Right atrium auricular region (tissue), 2 donors: ENCODE measurements around the gene CBLIF. TPM values are rescaled to one million over a fixed set of nuclear protein-coding genes. Genes with fewer than 3 reads are reported as not detected.
"Not testable (repeated sequence)": the region's sequence is repeated elsewhere in the genome, so short reads cannot be mapped to it uniquely, and the experiment has no call there.

Source experiments
- DNase-seq: peaks from one replicate; pipeline ENCODE4 v3.0.0-alpha.2; 2019; ENCODE audit warnings: low spot score
- H3K27ac ChIP-seq, 2 donors: fragments of 200-600 bp; sonication (generic); 1 replicate in 1 of 2; 2 replicates in 1 of 2; pipeline ENCODE4 v1.5.1; 2016 to 2019
- H3K27me3 ChIP-seq, 2 donors: fragments of 200-600 bp; sonication (generic); one replicate each; pipeline versions ENCODE4 v1.5.1 to v1.6.0; 2017 to 2019
- H3K36me3 ChIP-seq: fragments of 200-600 bp; sonication (generic); one replicate; pipeline ENCODE4 v1.5.1; 2016
- H3K4me1 ChIP-seq, 2 donors: fragments of 200-600 bp; sonication (generic); one replicate each; pipeline versions ENCODE4 v1.5.1 to v1.6.0; 2017 to 2019
- H3K4me3 ChIP-seq, 2 donors: fragments of 200-600 bp; sonication (generic); 1 replicate in 1 of 2; 2 replicates in 1 of 2; pipeline ENCODE4 v1.5.1; 2017 to 2019; ENCODE audit warnings: mild to moderate bottlenecking in 1 of 2, moderate library complexity in 1 of 2
- H3K9me3 ChIP-seq, 2 donors: fragments of 200-600 bp; sonication (generic); one replicate each; pipeline ENCODE4 v1.5.1; 2019
- total RNA-seq, 2 donors: library from RNA; depleted of rRNA; stranded (reverse); fragments of >200 nt; gene quantifications; one replicate each; pipeline ENCODE4 v1.1.0, GENCODE V29; 2016
- TF ChIP-seq, protein P1 (sequence below), 2 donors: fragments of 200-600 bp; sonication (generic); IDR thresholded peaks; one replicate each; pipeline ENCODE4 v1.5.1; 2019; ENCODE audit warnings: antibody characterized with exemption in 2 of 2

The CBLIF gene
- total RNA-seq, 2 donors from 2014 or later: not detected

DNA sequence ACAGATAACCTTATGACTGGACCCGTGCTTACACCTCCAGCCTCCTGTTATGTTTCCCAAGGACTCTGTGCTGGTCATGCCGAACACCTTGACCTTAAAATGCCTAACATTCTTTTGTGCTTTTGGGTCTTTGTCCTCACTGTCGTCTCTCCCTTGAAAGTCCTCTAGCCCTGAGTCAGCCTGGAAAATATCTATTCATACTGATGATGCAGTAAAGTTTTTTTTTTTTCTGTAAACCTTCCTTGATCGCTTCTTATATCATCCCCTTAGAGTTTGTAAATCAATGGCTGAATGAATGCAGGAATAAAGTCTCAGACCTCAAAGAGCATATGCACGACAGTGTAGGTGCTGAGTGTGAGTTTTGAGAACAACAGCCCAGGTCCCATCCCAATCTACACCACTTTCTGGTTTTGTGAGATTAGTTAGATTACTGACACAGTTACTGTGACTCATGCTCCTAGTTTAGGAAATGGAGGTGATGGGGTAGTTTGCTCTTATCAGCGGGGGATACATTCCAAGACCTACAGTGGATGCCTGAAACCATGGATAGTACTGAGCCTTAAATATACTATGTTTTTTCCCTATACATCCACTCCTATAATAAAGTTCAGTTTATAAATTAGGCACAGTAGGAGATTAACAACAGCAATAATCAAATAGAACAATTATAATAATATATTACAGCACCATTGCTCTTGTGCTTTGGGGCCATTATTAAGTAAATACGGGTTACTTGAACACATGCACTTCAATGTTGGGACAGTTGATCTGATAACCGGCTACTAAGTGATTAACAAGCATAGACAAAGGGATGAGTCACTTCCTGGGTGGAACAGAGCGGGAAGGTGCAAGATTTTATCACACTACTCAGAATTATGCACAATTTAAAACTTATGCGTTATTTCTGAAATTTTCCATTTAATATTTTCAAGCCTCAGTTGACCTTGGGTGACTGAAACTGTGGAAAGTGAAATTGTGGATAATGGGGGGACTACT lies 12.4 kb upstream of the CBLIF start:
- H3K4me3 ChIP-seq: no peak overlapping the region
- TF ChIP-seq, protein P1, sequence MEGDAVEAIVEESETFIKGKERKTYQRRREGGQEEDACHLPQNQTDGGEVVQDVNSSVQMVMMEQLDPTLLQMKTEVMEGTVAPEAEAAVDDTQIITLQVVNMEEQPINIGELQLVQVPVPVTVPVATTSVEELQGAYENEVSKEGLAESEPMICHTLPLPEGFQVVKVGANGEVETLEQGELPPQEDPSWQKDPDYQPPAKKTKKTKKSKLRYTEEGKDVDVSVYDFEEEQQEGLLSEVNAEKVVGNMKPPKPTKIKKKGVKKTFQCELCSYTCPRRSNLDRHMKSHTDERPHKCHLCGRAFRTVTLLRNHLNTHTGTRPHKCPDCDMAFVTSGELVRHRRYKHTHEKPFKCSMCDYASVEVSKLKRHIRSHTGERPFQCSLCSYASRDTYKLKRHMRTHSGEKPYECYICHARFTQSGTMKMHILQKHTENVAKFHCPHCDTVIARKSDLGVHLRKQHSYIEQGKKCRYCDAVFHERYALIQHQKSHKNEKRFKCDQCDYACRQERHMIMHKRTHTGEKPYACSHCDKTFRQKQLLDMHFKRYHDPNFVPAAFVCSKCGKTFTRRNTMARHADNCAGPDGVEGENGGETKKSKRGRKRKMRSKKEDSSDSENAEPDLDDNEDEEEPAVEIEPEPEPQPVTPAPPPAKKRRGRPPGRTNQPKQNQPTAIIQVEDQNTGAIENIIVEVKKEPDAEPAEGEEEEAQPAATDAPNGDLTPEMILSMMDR (IDR thresholded peaks at IDR 0.05): no peak
- no peaks in the 10 kb centered on the region for H3K4me1 ChIP-seq
- no peaks in the 10 kb centered on the region for H3K9me3 ChIP-seq
- H3K36me3 ChIP-seq: no peaks in the 10 kb centered on the region
- DNase-seq: no peak
- H3K27me3 ChIP-seq: no peaks in the 10 kb centered on the region
- no peak overlapping the region for H3K27ac ChIP-seq

DNA sequence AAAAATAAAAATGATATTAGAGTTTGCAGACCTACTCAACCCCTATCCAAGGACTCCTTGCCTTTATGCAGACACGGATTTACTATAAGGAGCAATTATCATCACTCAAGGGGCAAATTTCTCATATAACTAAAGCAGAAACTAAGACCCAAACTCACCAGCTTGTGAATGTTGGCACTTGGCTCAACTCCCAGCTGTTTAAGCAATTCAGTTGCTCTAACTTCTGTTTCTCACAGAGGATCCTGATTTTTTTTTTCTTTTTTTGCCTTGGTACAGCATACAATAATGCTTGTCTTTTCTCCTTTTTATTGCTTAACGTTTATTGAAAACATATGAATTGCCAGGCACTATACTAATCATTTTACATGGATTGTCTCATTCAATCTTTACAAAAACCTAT lies 9.6 kb upstream of the CBLIF start:
- H3K4me1 ChIP-seq: no peaks in the 10 kb centered on the region
- no peaks in the 10 kb centered on the region for H3K27me3 ChIP-seq
- no peaks in the 10 kb centered on the region for H3K9me3 ChIP-seq
- H3K4me3 ChIP-seq: no peak overlapping the region
- TF ChIP-seq, protein P1 (IDR thresholded peaks at IDR 0.05): no peak
- no peak overlapping the region for H3K27ac ChIP-seq
- H3K36me3 ChIP-seq: no peaks in the 10 kb centered on the region
- DNase-seq: no peak

DNA sequence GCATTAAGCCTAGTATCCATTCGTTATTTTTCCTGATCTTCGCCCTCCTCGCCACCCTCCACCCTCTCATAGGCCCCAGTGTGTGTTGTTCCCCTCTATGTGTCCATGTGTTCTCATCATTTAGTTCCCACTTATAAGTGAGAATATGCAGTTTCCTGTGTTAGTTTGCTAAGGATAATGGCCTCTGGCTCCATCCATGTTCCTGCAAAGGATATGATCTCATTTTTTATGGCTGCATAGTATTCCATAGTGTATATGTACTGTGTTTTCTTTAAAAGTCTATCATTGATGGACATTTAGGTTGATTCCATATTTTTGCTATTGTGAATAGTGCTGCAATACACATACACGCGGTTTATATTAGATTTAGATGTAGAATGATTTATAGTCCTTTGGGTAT lies 6.1 kb upstream of the CBLIF start:
- not testable (repeated sequence) for DNase-seq, H3K27ac ChIP-seq, H3K27me3 ChIP-seq, H3K9me3 ChIP-seq, H3K4me3 ChIP-seq, H3K36me3 ChIP-seq, H3K4me1 ChIP-seq

DNA sequence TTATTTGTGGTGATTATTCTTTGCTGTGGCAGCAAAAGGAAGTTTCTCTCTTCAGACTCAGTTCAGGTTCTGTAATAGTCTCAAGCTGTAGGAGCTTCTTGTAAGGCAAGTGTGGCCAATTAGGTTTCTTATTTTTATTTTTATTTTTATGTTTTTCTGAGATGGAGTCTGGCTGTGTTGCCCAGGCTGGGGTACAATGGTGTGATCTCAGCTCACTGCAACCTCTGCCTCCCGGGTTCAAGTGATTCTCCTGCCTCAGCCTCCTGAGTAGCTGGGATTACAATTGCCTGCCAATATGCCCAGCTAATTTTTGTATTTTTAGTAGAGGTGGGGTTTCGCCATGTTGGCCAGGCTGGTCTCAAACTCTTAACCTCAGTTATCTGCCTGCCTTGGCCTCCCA lies 4.3 kb upstream of the CBLIF start:
- not testable (repeated sequence) for H3K4me3 ChIP-seq, H3K9me3 ChIP-seq, H3K27ac ChIP-seq, DNase-seq, H3K4me1 ChIP-seq, H3K27me3 ChIP-seq, H3K36me3 ChIP-seq

DNA sequence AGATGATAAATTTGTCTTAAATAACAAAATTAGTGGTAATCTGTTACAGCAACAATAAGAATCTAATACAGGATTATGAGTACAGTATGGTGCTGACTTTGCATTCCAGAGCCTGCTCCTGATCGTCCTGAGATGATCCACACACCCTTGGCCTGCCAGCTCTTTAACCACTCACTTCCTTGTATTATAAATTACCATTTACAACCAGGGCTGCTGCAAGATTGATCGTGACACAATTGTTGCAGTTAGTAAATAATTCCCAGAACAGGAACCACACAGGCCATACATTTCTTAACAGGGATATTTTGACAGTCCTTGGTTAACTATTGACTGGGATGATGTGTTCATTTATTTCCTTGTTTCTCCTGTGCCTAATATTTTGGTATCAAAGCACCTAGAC lies 3.8 kb upstream of the CBLIF start:
- H3K27me3 ChIP-seq: no peaks in the 10 kb centered on the region
- no peak for DNase-seq
- no peaks in the 10 kb centered on the region for H3K4me1 ChIP-seq
- TF ChIP-seq, protein P1 (IDR thresholded peaks at IDR 0.05): no peak
- no peak overlapping the region for H3K27ac ChIP-seq
- no peaks in the 10 kb centered on the region for H3K36me3 ChIP-seq
- no peaks in the 10 kb centered on the region for H3K9me3 ChIP-seq
- H3K4me3 ChIP-seq: no peak overlapping the region

DNA sequence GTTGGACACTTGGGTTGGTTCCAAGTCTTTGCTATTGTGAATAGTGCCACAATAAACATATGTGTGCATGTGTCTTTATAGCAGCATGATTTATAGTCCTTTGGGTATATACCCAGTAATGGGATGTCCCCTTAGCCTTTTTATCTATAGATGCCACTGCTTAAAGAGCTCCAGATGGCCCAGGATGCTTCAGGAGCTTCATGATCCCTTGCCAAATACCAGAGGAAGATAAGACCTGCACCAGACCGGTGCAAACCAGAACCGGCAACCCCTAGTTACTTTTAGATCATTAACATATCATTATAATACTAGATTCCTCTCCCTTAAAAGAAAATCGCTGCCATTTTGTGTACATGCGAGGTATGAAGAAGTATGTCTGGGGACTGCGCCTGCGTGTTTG lies 3.1 kb upstream of the CBLIF start:
- not testable (repeated sequence) for H3K4me3 ChIP-seq, H3K4me1 ChIP-seq, H3K9me3 ChIP-seq, H3K36me3 ChIP-seq, DNase-seq, H3K27ac ChIP-seq, H3K27me3 ChIP-seq

DNA sequence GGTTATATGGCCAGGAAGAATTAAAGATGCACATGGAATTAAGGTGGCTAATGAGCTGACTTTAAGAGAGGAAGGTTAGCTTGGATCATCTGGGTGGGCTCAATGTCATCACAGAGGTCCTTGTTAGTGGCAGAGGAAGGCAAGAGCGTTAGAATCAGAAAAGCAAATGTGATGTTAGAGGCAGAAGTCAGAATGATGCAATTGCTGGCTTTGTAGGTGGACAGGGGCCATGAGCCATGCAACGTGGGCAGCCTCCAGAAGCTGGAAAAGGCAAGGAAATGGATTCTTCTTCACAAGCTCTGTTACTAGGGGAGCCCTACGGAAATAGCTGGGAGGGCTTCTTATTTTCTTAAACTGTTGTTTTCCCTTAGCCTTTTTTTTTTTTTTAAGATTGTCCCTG lies 2.3 kb upstream of the CBLIF start:
- Histone ChIP-seq H3K27ac (no peak overlapping the region), H3K9me3 (no peaks in the 10 kb centered on the region), H3K36me3 (no peaks in the 10 kb centered on the region), H3K4me1 (no peaks in the 10 kb centered on the region), H3K27me3 (no peaks in the 10 kb centered on the region), H3K4me3 (no peak overlapping the region)
- DNase-seq: no peak
- TF ChIP-seq, protein P1 (IDR thresholded peaks at IDR 0.05): no peak
